Right forelimb (tissue), 1 donor: ENCODE results near the gene LAMA2.

Source experiments
- DNase-seq: peaks from one replicate; pipeline ENCODE4 v3.0.0-alpha.2; 2018

The LAMA2 gene

DNA sequence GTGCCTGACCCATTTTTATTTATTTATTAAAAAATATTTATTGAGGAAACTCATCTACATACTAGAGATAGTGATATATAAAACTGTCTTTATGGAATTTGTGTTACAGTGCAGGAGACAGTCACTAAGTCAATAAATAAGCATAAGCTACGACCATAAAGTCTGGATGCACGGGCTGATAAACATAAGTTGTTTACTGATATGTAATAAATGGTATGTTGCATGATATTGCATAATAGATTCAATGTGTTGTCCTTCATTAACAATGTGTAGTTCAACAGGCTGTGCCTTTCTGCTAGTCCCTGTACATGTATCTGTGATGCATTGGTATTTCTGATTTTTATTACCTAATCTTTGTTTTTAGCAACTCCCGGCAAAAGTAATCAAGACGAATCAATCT lies 515.8 kb downstream of the LAMA2 start:
- no peak for DNase-seq

DNA sequence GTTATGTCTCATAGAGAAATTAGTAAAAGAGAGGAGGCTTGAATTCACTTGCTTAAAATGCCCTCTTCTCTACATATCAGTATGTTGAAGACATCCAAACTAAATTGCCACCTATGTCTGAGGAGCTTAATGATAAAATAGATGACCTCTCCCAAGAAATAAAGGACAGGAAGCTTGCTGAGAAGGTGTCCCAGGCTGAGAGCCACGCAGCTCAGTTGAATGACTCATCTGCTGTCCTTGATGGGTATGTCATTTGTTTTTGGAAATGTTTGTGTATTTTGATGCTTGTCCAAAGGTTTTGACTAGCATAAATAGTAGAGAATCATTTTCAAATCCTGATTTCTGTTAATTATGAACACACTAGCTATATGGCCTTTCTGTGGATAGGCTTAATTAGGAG lies 519.3 kb downstream of the LAMA2 start:
- DNase-seq = no peak

DNA sequence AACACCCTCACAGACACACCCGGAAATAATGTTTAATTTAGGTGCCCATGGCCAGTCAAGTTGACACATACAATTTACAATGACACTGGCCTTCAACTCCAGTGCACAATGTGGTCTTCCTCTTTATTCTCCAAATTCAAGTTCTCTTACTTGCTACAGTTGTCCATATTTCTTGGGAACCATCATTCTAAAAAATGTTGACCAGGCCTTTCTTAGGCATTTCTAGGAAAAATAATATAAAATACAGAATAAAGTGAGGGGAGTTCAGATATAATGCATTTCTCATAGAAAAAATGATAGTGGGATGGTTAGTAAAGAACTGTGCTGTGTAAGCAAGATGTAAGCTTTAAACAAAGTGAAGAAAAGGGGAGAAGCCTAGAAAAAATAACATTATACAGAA lies 528.2 kb downstream of the LAMA2 start:
- DNase-seq = no peak

DNA sequence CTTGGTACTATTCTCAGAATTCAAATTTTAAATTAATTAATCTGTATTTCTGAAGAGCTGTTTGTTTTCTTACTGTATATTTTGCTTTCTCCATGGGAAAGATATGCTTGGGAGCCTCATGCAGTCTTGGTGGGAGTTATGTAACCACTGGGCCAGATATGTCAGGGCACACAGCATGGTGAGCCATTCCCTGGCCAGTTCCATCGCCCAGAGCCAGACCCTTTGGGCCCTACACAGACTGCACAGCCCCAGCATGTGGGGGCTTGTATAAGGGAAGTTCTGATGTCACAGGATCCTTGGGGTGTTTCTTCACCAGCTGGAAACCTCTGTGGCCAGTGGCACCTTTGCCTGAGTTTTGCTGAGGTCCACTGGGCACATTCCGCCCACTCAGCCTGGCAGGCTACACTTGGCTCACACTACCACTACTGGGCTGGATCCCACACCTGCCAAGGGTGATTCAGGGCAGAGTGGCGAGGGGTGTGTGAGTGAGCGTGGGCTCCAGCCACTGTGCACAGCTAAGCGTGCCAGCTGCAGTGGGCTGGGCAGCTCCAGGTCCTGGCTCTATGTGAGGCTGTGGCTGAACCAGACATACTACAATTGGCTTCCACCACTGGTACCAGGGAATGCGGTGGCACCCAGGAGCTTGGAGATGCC lies 533.5 kb downstream of the LAMA2 start:
- DNase-seq = no peak

DNA sequence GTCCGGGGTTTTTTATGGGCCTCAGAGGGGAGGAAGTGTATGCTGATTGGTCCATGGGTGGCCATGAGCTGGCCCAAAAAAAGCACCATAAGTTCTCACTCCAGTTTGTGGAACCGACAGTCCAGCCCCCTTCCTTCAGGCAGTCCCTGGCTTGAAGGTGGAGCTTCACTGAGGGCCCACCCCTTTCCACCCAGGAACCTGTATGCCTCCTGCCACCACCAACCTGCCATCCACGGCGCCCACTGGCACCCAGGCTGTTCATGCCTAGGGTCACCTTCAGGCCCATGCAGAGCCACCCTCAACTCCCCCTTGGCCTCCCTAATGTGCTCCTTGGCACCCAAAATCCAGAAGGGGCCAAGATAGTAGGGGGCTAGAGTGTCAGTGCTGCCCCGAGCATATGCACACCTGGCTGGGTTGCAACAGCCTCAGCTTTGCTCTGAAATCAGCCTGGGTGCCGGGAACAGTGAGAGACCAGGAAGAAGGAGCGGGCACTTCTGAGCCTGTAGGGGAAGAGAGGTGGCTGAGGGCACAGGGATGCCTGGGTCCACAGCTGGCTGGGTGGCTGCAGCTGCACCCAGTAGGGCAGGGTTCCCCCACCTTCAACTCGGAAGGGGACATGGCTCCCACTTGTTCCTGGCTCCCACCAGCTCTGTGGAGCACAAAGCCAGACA lies 534.6 kb downstream of the LAMA2 start:
- no peak for DNase-seq

DNA sequence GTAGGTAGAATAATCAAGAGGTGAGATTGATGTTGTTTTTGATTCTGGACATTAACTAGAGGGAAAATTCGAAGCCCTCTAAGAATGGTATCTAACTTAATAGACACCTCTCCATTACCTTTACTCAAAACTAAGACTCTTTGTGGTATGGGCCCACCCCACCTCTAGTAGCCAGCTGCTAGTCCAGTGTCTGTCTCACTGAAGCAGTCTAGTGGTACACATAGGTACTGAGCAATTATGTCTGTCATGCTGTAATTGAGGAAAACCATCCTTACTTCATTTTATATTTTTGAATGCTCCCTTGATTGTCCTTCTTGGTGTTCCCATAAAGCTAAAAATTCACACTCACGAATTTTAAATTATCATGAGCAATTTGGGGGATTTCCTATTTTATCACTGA lies 536.4 kb downstream of the LAMA2 start:
- no peak for DNase-seq

DNA sequence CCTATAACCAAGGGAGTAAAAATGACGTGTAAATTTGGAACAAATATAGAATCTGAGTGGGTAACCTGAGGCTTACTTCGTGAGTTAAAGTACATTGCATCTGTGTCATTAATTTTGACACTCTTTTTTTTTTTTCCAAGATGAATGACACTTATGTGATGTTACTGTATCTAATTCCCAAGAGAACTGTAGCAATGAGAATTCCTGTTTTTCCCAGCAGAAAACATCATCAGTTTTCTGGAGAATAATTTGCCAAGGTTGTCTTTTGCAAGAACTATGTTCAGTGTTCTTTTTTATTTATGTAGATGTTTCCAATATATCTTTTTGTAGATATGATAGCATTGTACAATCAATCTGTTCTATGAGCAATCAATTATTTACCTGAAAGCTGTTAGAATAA lies 543.4 kb downstream of the LAMA2 start:
- DNase-seq = no peak

DNA sequence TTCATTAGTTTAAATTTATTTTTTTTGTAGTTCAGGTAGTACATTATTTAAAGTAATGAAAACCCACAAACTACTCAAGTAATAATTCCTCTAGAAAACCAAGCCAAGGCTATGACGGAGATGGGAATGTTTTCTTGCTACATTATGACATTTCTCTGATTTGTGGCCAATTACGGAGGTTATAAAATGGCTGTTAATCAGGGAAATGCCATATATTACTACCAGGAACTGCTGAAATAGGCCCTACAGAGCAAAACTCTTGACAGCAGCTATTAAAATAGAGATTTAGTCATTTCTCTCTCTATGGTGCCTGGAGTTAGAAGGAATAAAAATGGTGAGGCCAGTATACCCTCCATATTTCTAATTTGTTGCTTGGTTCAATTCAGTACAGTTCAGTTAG lies 547.0 kb downstream of the LAMA2 start:
- DNase-seq = no peak

DNA sequence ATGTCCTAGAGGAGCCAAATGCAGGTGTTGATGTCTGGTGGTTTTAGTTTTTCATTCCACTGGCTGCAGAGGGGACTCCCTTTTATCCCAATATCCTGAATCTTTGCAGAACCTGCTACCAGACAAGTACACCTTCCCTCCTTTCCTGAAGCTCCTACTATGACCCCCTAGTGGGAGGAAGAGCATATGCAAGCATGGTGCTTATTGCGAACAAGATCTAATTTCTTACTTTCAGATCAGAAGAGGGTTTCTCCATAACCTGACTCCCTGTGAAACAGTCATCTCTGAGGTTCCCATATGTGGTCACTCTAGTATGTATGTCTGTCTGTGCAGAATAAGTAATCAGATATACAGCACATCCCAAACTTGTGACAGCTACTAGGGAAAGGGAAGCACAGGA lies 549.8 kb downstream of the LAMA2 start:
- no peak for DNase-seq

DNA sequence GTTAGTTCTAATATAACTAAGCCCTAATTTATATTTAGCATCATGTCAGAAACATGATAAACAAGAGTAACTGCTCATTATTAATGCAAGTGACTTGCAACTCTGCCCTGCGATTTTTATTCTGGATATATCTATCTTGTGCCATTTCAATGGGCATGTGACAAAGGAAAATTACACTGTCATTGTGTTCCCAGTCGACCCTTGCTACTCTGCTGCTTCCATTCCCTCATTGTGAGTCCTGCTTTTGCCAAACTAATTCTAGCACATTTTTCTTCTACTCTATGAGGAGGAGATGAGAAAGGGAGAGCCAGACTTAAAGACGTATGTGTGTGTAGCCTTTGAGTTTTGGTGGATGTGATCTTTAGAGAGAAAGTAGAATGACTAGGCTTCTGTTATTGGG lies 551.2 kb downstream of the LAMA2 start:
- DNase-seq = no peak

DNA sequence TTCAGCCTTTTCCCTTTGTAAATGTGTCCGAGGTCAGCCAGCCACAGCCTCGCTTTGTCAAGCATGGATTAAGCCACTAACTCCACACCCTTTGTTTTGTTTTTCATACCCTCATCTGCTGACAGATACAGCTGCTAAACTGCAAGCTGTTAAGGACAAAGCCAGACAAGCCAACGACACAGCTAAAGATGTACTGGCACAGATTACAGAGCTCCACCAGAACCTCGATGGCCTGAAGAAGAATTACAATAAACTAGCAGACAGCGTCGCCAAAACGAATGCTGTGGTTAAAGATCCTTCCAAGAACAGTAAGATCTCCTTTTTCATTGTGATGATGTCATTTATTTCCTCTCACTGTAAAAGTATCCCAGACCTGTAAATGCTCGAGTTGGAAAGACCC lies 557.8 kb downstream of the LAMA2 start:
- DNase-seq = no peak

DNA sequence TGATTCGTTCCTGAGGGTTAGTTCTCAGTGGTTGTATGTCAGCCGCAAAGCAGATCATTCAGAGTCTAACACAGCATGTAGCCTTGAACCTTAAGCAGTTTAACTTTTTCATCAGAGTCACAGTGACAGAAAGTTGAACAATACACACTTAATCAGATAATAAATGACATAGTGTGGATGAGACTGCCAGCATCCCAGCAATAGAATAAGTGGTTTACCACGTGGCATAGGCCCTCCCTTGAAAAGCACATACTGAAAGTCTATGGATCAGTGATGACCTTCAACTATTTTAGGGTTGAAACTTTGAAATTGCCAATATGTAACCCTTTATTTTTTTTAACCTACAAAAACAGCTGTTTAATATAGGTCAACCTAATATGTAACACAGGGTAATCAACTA lies 561.7 kb downstream of the LAMA2 start:
- DNase-seq = no peak

DNA sequence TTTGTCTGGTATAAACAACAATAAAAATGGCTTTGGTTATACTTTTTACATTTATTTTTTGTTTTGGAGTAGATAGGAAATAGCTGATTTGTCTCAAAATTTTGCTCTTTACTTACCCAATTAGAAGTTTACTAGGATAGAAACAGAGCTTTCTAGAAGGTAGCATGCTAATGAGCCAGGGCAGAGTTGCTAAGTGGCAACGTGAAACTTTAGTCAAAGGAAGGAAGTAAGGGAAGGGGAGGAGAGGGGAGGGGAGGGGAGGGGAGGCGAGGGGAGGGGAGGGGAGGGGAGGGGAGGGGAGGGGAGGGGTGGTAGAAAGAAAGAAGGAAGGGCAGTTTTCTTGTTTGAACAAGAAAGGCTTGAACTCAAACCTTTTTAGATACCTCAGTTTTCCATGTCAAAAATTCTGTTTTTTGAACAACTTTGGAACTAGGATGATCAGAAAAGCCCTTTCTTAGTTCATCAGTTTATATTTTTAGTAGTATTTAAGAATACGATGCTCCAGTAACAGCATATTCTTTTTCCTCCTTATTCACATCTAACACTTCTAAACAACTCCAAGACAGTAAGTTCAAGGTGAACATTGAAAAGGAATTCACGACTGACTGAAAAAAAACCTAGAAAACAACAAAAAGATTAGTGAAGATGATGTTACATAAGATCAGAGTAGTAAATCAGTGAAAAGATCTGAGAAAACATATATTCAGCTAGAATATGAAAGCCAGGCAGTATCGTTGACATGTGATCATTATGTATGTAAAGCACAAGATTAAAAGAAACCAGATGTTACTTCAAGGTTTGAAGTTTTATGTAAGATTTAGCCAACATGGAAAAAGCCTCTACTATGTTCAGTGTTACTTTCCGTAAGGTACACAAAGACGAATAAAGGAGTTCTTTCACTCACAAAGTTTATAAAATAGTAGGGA lies 563.6 kb downstream of the LAMA2 start:
- no peak for DNase-seq

DNA sequence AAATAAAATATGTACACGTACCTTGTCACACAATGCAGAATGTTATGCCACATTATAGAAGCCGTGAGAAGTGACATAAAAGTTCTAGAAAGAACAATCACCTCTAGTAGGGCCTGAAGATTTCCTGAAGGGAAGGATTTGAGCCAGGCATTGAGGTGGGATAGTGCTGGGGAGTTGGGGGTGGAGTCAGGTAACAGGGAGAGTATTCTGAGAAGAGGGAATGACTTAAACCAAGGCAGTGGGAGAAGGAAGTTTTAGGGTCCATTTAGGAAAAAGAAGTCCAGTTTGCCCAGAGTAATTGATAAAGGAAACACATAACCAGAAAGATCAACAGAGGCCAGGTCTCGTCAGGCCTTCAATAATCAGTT lies 564.2 kb downstream of the LAMA2 start:
- no peak for DNase-seq

DNA sequence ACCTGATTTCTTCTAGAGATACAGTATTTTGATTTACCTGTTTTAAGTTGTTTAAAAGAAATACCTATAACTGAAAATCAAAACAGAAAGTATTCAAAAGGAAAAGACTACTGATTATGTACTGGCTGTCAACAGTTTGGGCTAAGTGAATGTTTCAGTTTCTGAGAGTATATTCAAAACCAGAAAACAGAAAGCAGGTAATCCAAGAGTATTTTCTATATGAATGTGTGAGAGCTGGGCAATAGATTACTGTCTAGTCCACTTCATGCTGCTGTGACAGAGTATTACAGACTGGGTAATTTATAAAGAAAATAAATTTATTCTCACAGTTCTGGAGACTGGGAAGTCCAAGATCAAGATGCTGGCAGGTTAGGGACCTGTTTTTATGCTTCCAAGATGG lies 566.0 kb downstream of the LAMA2 start:
- no peak for DNase-seq

DNA sequence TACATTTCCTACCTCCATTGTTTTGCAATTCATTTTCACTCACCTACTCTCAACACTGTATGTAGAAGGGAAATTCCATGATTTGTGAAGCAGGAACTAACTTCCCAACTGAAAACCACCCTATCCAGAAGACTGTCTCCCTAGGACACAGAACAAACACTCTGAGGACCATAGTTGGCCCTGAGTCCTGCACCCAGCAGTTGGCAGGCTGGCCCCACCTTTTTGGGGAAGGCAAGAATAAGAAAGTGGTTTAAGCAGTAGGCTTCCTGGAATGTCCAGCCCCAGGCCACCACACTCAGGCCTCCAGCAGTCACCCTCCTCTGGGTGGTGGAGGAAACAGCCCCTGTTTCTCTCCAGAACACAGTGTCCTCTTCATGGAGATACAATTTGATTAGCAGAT lies 568.2 kb downstream of the LAMA2 start:
- DNase-seq = no peak

DNA sequence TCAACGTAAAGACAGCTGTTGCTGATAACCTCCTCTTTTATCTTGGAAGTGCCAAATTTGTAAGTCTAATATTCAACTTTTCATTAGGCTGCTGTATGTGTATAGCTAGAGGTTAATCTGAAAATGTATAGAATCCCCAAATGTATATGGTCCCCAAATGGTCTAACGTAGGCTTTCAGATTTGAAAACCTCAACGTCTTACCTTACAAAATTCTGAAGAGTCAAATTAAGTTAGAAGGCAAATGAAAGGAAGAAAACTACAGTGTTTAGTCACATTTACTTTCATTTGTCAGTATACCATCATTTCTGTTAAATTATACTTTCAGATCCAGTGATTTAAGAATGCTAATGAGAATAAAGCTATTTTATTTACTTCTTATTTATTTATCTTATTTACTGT lies 570.1 kb downstream of the LAMA2 start:
- DNase-seq = no peak

DNA sequence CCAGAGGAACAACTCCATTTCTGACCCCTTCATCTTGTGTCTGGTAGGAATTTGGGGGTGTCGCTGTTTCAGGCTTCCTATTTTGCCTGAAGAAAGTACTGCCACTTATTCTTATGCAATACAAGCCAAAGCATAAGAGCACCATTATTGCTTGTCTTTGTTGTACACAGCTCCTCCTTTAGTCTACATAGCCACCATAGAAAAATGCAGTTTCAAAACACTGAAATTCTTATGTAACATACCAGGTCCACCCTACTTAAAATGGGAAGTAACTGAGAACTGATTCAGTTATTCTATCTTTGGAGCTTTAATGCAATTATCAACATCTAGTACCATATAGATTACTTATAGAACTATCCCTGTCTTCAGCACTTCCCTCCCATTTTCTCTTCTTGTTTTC lies 571.5 kb downstream of the LAMA2 start:
- DNase-seq = no peak

DNA sequence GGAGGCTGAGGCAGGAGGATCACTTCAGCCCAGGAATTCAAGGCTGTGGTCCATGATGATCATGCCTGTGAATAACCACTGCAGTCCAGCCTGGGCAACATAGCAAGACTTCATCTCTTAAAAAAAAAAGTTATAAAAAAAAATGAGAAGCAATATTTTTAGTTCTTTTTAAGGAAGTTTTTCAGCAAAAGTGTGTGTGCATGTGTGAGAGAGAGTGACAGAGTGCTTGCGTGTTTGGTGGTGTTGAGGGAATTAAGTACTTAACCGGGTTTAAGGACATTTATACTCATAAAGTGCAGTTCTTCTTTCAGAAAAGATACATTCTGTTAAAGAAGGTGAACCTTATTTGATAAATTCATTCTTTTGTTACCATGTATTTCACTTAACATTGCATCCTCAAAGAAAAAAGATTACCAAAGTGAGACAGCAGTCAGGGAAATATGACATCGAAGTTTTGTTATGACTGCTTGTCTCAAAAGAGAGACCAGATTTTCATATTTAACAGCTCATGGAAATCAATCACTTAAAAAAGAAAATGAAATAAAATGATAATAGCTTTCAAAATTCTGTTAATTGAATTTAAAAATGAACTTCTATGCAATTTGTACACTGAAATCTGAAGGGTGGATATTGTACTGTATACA lies 572.3 kb downstream of the LAMA2 start:
- DNase-seq = no peak

DNA sequence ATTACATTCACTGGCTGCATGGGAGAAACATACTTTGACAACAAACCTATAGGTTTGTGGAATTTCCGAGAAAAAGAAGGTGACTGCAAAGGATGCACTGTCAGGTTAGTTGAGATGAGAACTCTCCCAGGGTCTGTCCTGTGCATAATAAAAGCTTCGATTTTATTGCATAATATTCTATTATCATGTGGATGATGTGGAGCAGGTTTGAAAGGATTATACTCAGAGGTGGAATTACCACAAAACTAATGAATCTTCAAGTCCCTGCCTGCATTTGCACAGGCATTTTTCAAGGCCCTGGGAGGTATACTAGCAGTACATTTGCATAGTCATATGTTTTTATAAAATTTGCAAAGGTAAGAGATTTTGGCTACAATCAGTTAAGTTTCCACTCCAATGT lies 577.3 kb downstream of the LAMA2 start:
- no peak for DNase-seq

DNA sequence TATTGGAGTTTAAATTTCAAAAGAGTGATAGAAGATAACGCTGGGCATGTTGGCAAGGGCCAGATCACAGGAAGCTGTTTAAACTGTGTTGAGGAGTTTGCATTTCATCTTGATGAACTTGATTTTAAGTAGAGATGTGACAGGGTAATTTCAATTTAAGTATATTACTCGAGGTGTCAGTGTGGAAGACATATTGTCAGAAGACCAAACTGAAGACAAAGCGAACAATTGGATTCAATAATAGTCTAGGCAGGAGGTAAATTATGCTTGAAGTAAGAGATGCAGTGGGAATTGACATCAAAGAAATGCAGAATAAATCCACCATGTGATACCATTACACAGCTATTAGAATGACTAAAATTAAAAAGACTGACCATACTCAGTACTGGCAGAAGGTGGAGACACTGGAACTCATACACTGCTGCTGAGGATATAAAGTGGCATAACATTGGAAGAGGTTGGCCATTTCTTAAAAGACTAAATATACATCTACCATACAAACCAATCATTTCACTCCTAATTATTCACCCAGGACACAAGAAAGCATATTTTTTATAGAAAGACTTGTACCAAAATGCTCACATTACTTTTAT lies 586.2 kb downstream of the LAMA2 start:
- no peak for DNase-seq

DNA sequence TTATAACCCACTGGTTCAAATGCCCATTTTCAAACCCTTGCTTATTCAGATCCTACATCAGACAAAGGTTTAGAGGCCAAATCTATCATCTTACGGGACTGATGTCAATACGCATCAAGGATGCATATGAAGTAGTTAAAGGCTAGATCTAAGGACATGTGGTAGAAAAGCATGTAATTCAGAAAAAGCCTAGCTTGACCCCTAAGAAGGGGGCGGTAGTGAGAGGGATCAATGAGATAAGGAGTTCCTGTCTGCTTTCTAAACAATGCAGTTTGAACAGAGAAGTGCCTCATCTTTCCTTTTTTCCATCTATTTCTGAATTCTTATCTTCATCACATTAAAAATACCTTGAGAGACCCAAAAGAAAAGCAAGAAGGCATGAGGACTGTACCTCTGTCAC lies 589.3 kb downstream of the LAMA2 start:
- DNase-seq = no peak

DNA sequence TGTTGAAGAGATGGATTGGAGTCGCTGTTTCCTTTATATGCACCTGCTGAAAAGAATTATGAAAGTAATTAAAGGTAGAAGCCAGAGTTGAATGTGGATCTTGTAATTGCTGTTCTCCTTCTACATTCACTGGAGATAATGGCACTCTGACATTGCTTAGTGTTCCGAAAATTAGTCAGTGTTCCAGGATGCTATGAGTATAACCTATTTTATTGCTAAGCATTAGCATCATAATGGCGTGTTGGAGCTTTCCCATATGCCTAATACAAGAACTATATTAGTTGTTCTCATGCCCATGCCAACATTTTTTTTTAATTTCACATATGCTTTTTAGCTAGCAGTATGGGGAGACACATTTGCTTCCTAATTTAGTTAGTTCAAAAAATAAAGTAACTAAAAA lies 590.6 kb downstream of the LAMA2 start:
- DNase-seq = no peak
